GM23248 (cell line): ENCODE measurements around the gene U2AF1L4. TPM values are rescaled to one million over a fixed set of nuclear protein-coding genes. Genes with fewer than 3 reads are reported as not detected.

Source experiments
- DNase-seq: peaks from one replicate; pipeline ENCODE4 v3.0.0-alpha.2; 2015
- H2AFZ ChIP-seq: fragments of 200-600 bp; sonication (generic); 2 replicates; pipeline ENCODE4 v1.6.1; 2016; ENCODE audit warnings: antibody characterized with exemption
- H3F3A ChIP-seq: fragments of 200-600 bp; sonication (generic); 2 replicates; pipeline ENCODE4 v1.6.1; 2016; ENCODE audit warnings: mild to moderate bottlenecking, antibody characterized with exemption, mixed run types; ENCODE audit not compliant: insufficient read depth
- H3K27ac ChIP-seq: fragments of 200-600 bp; sonication (generic); 2 replicates; pipeline ENCODE4 v1.5.1; 2016; ENCODE audit warnings: mild to moderate bottlenecking
- H3K27me3 ChIP-seq: fragments of 200-600 bp; sonication (generic); replicated peaks from 2 replicates; pipeline ENCODE4 v1.6.1; 2016; ENCODE audit warnings: mild to moderate bottlenecking; ENCODE audit not compliant: insufficient read depth
- H3K36me3 ChIP-seq: fragments of 200-600 bp; sonication (generic); 2 replicates; pipeline ENCODE4 v1.6.1; 2016; ENCODE audit warnings: low read depth, mild to moderate bottlenecking
- H3K4me1 ChIP-seq: fragments of 200-600 bp; sonication (generic); 2 replicates; pipeline ENCODE4 v1.6.1; 2016; ENCODE audit warnings: mild to moderate bottlenecking; ENCODE audit not compliant: insufficient read depth
- H3K4me2 ChIP-seq: fragments of 200-600 bp; sonication (generic); one replicate; pipeline ENCODE4 v1.6.1; 2016; ENCODE audit warnings: mild to moderate bottlenecking; ENCODE audit not compliant: unreplicated experiment
- H3K4me3 ChIP-seq: fragments of 200-600 bp; sonication (generic); 2 replicates; pipeline ENCODE4 v1.5.1; 2016; ENCODE audit warnings: mild to moderate bottlenecking
- H3K79me2 ChIP-seq: fragments of 200-600 bp; sonication (generic); 2 replicates; pipeline ENCODE4 v1.6.1; 2016; ENCODE audit warnings: mild to moderate bottlenecking; ENCODE audit not compliant: insufficient read depth
- H3K9ac ChIP-seq: fragments of 200-600 bp; sonication (generic); 2 replicates; pipeline ENCODE4 v1.6.1; 2016; ENCODE audit warnings: mild to moderate bottlenecking
- H3K9me2 ChIP-seq: fragments of 200-600 bp; sonication (generic); 2 replicates; pipeline ENCODE4 v1.6.1; 2016; ENCODE audit warnings: mixed run types, mild to moderate bottlenecking, moderate library complexity; ENCODE audit not compliant: insufficient read depth
- H3K9me3 ChIP-seq: fragments of 200-600 bp; sonication (generic); one replicate; pipeline ENCODE4 v1.6.1; 2017; ENCODE audit warnings: low read depth
- H4K20me1 ChIP-seq: fragments of 200-600 bp; sonication (generic); 2 replicates; pipeline ENCODE4 v1.6.0; 2016; ENCODE audit not compliant: insufficient read depth
- EZH2 ChIP-seq: fragments of 200-600 bp; sonication (generic); IDR thresholded peaks from 2 replicates; pipeline ENCODE4 v1.6.1; 2018; ENCODE audit warnings: antibody characterized with exemption, mild to moderate bottlenecking; ENCODE audit not compliant: insufficient read depth, poor library complexity, severe bottlenecking
- EZH2phosphoT487 ChIP-seq: fragments of 200-600 bp; sonication (generic); IDR thresholded peaks from 2 replicates; pipeline ENCODE4 v1.6.1; 2018; ENCODE audit warnings: antibody characterized with exemption, moderate library complexity, mild to moderate bottlenecking, low read depth; ENCODE audit not compliant: insufficient read depth
- WGBS, 2 experiments: methylation state at CpG; one replicate each; pipeline ENCODE4 v1.1.6; 2015 to 2017; ENCODE audit warnings: low lambda C conversion rate in 2 of 2, low coverage in 1 of 2; ENCODE audit errors: missing lambda C conversion rate in 2 of 2; 5-methylcytosine and 5-hydroxymethylcytosine counted together
- in situ Hi-C: fragments of 300-500 bp; cut with MboI; formaldehyde crosslinking; loops from 2 replicates; pipeline ENCODE4 v1.15.0; 2020
- polyA plus RNA-seq: library from polyadenylated mRNA; unstranded; fragments of >200 nt; fragmentation: Nextera tagmentation; extraction: Ambion mirVana; gene quantifications from 2 replicates; pipeline ENCODE4 v1.2.1, GENCODE V29; 2016
- total RNA-seq: library from RNA; depleted of rRNA; stranded (reverse); fragments of >200 nt; shearing (Covaris generic); gene quantifications from 2 replicates; pipeline ENCODE4 v1.2.3, GENCODE V29; 2014

U2AF1L4 gene
- total and polyA plus RNA-seq, 2 experiments from 2014 or later = 18.8 to 25.3 TPM

DNA sequence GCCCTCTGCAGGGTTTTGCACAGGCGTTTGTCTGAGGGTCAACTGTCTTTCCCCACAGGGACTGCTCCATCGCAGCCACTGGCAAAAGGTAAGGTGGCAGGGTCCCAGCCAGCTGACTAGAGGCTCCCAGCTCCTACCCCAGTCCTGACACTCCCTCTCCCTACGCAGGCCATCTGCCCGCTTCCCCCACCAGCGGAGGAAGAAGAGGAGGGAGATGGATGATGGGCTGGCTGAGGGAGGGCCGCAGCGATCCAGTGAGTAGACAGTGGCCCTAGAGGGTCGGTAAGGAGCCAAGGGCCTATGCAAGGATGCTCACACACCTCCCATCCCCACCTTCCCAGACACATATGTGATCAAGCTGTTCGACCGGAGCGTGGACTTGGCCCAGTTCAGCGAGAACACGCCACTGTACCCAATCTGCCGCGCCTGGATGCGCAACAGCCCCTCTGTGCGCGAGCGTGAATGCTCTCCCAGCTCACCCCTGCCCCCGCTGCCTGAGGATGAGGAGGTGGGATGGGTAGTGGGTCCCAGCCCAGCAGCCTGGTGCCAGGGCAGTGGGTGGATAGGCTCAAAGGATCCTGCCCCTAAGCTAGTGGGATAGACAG, 7.6 kb upstream of the U2AF1L4 start:
- TF ChIP-seq EZH2 = no peak
- no peak for TF ChIP-seq EZH2phosphoT487
- H2AFZ ChIP-seq = no peak overlapping the region
- H3K4me1 ChIP-seq = peaks cover 25% of the 10 kb centered on the region
- in situ Hi-C loops = no loop called here
- H3K9me2 ChIP-seq = no peaks in the 10 kb centered on the region
- no peaks in the 10 kb centered on the region for H3K36me3 ChIP-seq
- H3K9me3 ChIP-seq = no peaks in the 10 kb centered on the region
- no peak overlapping the region for H3K9ac ChIP-seq
- H3F3A ChIP-seq = peaks cover 3% of the 10 kb centered on the region; the same call in 1 of the 2 replicates
- no peak overlapping the region for H3K4me3 ChIP-seq
- peaks cover 28% of the 10 kb centered on the region for H3K79me2 ChIP-seq
- H3K4me2 ChIP-seq = no peak overlapping the region
- no peak overlapping the region for H3K27ac ChIP-seq
- H4K20me1 ChIP-seq = no peaks in the 10 kb centered on the region
- no peak for DNase-seq
- no peaks in the 10 kb centered on the region for H3K27me3 ChIP-seq
- 90 to 94% methylated on average over 20 of the region's 20 CpGs for WGBS, 2 experiments

DNA sequence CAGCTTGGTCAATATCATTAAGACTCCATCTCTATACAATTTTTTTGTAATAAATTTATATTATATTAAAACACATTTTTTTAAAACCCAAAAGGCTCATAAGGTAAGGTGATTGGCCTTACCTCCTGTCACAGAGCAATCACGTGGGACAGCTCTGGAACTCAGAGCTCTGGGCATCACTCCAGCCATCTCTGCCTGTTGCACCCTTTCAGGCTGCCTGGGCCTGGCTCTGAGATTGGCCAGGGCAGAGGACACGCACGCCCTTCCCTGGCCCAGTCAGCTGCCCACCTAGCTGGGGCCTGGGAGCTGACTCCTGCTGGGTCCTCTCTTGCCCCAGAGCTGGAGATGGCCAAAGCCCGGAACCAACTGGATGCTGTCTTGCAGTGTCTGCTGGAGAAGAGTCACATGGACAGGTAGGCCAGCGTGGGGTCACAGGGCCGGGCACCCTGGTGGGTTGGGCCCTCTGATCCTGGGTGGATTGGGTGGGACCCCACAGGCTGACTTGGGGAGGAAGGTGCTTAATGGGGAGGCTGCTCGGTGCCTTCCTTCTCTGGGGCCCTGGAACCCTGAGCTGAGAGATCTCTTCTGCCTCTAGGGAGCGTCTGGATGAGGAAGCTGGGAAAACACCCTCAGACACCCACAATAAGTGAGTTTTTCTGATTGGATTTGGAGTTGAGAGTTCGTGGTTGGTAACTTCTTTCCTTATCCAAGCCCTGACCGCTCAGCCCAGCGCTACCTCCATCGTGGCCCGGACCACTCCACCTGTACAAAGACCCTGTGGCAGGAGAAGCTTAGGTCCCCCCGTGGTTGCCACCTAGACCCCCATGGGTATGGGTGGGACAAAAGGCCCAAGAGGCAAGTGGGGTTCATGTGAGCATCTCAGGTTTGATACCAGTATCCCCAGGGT, 6.9 kb upstream of the U2AF1L4 start:
- no peak overlapping the region for H2AFZ ChIP-seq
- in situ Hi-C loops = no loop called here
- H3K4me2 ChIP-seq = no peak overlapping the region
- TF ChIP-seq EZH2 (no peak), EZH2phosphoT487 (no peak)
- no peak overlapping the region for H3K9ac ChIP-seq
- H3K4me1 ChIP-seq = peaks cover 22% of the 10 kb centered on the region
- peaks cover 35% of the 10 kb centered on the region for H3K79me2 ChIP-seq
- H3K36me3 ChIP-seq = no peaks in the 10 kb centered on the region
- no peak overlapping the region for H3K27ac ChIP-seq
- H3F3A ChIP-seq = peaks cover 2% of the 10 kb centered on the region; the same call in 1 of the 2 replicates
- H3K9me3 ChIP-seq = no peaks in the 10 kb centered on the region
- no peak overlapping the region for H3K4me3 ChIP-seq
- H4K20me1 ChIP-seq = no peaks in the 10 kb centered on the region
- no peaks in the 10 kb centered on the region for H3K9me2 ChIP-seq
- 90 to 92% methylated on average over 13 to 14 of the region's 14 CpGs for WGBS, 2 experiments
- no peaks in the 10 kb centered on the region for H3K27me3 ChIP-seq
- DNase-seq = no peak

GRCh38 chr19:35750167-35750566, 4.9 kb upstream of the U2AF1L4 start:
- TF ChIP-seq EZH2phosphoT487 = no peak
- no peak for TF ChIP-seq EZH2
- peak overlapping the region; percentile 92 for H3K9ac ChIP-seq
- peaks cover 52% of the 10 kb centered on the region for H3K79me2 ChIP-seq
- in situ Hi-C loops = no loop called here
- H3K9me3 ChIP-seq = no peaks in the 10 kb centered on the region
- H4K20me1 ChIP-seq = no peaks in the 10 kb centered on the region
- no peaks in the 10 kb centered on the region for H3K36me3 ChIP-seq
- no peak overlapping the region for H3K4me3 ChIP-seq
- 85 to 95% methylated on average over 3 to 5 of the region's 5 CpGs for WGBS, 2 experiments
- H3K27ac ChIP-seq = no peak overlapping the region
- H3K27me3 ChIP-seq = no peaks in the 10 kb centered on the region
- peak overlapping the region; percentile 99 for H3K4me2 ChIP-seq
- H3K9me2 ChIP-seq = no peaks in the 10 kb centered on the region
- H3F3A ChIP-seq = no peaks in the 10 kb centered on the region
- peaks cover 24% of the 10 kb centered on the region; the same call in 1 of the 2 replicates for H3K4me1 ChIP-seq
- DNase-seq = no peak
- no peak overlapping the region for H2AFZ ChIP-seq

DNA sequence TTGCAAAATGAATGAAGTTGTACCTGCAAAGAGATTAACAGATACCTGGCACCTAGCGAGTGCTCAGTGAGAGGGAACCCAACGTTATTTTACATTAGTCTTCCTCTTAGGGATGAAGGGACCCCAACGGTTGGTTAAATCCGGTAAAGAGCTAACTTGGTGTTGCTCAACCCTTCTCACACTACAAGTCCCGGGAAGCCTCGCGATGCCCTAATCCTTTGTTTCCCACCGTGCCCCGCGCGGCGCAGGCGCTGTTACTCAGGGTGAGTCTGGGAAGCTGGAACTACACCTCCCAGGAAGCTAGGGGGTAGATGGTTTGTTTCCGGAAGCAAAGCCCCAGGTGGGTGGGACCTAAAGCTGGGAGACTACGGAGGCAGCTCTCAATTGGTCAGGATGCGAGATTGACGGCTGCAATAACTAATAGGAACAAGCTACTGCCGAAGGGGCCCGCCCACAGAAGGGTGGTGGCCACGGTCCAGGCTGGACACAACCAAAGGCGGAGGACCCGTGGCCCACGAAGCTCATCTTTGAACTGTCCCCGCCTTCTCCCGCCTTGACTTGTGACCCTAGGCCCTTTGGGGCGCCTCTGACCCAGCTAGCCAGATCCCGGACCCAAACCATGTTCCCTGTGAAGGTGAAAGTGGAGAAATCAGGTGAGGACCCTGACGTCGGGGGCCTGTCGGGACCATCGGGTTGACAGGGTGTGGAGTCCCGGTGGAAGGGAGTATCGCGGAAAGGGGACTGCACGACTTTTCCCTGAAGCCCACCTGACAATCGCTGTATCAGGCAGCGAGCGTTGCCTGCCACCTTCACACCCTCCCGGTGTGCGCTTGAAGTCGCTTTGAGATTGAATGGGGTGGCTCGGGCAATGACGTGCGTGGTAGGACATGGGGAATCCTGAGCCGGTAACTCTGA, 3.1 kb upstream of the U2AF1L4 start, which contains the start of gene LIN37:
Gene LIN37 (plus strand): TSS at position 471 of the 915 bp plus-strand sequence. CDS start 149 bp downstream, at position 620.
- Histone ChIP-seq H3K9ac (peak within 1 kb of the TSS; percentile 92), H3K4me3 (peak within 1 kb of the TSS; percentile 99), H2AFZ (peak within 1 kb of the TSS; percentile 90), H3K9me2 (no peaks in the 10 kb centered on the region), H3K36me3 (no peaks in the 10 kb centered on the region), H4K20me1 (no peaks in the 10 kb centered on the region), H3K9me3 (no peaks in the 10 kb centered on the region), H3K27ac (peak within 1 kb of the TSS; percentile 49), H3K4me2 (peak within 1 kb of the TSS; percentile 99), H3K4me1 (peaks cover 21% of the 10 kb centered on the region; the same call in 1 of the 2 replicates), H3F3A (no peaks in the 10 kb centered on the region), H3K79me2 (peaks cover 59% of the 10 kb centered on the region), H3K27me3 (no peaks in the 10 kb centered on the region)
- no peak for TF ChIP-seq EZH2phosphoT487
- TF ChIP-seq EZH2 = no peak
- DNase-seq = peak; percentile 100
- in situ Hi-C loops = no loop called here
- WGBS, 2 experiments = 1 to 2% methylated on average over 45 of the region's 45 CpGs
